Measurements from ENCODE around the gene ACO2. TPM values are rescaled to one million over a fixed set of nuclear protein-coding genes. Genes with fewer than 3 reads are reported as not detected.

ACO2 gene
- total and polyA plus RNA-seq, 2 of the 13 experiments (the other 11 are each of a cell fraction or from before 2014, with no cell fraction given): 19.2 to 45.6 TPM

- no peak for TF ChIP-seq HNF1A (IDR thresholded peaks at IDR 0.05; ENCODE audit: low read depth)
- TF ChIP-seq HNF1A (CRISPR knock-in tag; IDR thresholded peaks at IDR 0.05; ENCODE audit: borderline replicate concordance): no peak
- 0 out of 2 replicates have a peak, but pooled peaks have one; percentile 25 for TF ChIP-seq ARID4A (CRISPR knock-in tag; IDR thresholded peaks at IDR 0.05; ENCODE audit: borderline replicate concordance)
- peak; percentile 47 for TF ChIP-seq YY1 (IDR thresholded peaks at IDR 0.05; ENCODE audit: insufficient read depth, insufficient replicate concordance, low read depth, low read length)
- no peak for TF ChIP-seq ZNF556 (CRISPR knock-in tag; IDR thresholded peaks at IDR 0.05; ENCODE audit: borderline replicate concordance)
- TF ChIP-seq ZNF33B (CRISPR knock-in tag; IDR thresholded peaks at IDR 0.05): peak; percentile 85; the same call in 1 of the 2 replicates
- peak; percentile 50; the same call in 1 of the 2 replicates for TF ChIP-seq HIC2 (CRISPR knock-in tag; IDR thresholded peaks at IDR 0.05; ENCODE audit: low read depth)
- no peak for TF ChIP-seq CERS6 (CRISPR knock-in tag; IDR thresholded peaks at IDR 0.05)
- TF ChIP-seq NR2F6 (IDR thresholded peaks at IDR 0.05): peak; percentile 14; the same call in 1 of the 2 replicates
- TF ChIP-seq NR2F6 (CRISPR knock-in tag; IDR thresholded peaks at IDR 0.05): no peak
- no peak for TF ChIP-seq STAG1 (CRISPR knock-in tag; IDR thresholded peaks at IDR 0.05)
- peak; percentile 69 for TF ChIP-seq NFYB (CRISPR knock-in tag; IDR thresholded peaks at IDR 0.05)
- peak; percentile 79 for TF ChIP-seq RARA (CRISPR knock-in tag; IDR thresholded peaks at IDR 0.05)
- no peak for TF ChIP-seq SCMH1 (CRISPR knock-in tag; IDR thresholded peaks at IDR 0.05; ENCODE audit: borderline replicate concordance)
- TF ChIP-seq MEF2D (CRISPR knock-in tag; IDR thresholded peaks at IDR 0.05): no peak
- TF ChIP-seq REL (CRISPR knock-in tag; conservative IDR thresholded peaks at IDR 0.05): no peak
- TF ChIP-seq ZNF777 (CRISPR knock-in tag; IDR thresholded peaks at IDR 0.05): 0 out of 2 replicates have a peak, but pooled peaks have one; percentile 36
- TF ChIP-seq ZNF576 (CRISPR knock-in tag; IDR thresholded peaks at IDR 0.05): no peak
These were observed 88.7 kb downstream of the ACO2 start (continued) for GRCh38 chr22:41557401-41558240.

Data from HepG2 (cell line).